ENCODE data around the gene DRG1.

GRCh38 chr22:31474743-31475142, 75.3 kb downstream of the DRG1 start:
- TF ChIP-seq, protein P1, sequence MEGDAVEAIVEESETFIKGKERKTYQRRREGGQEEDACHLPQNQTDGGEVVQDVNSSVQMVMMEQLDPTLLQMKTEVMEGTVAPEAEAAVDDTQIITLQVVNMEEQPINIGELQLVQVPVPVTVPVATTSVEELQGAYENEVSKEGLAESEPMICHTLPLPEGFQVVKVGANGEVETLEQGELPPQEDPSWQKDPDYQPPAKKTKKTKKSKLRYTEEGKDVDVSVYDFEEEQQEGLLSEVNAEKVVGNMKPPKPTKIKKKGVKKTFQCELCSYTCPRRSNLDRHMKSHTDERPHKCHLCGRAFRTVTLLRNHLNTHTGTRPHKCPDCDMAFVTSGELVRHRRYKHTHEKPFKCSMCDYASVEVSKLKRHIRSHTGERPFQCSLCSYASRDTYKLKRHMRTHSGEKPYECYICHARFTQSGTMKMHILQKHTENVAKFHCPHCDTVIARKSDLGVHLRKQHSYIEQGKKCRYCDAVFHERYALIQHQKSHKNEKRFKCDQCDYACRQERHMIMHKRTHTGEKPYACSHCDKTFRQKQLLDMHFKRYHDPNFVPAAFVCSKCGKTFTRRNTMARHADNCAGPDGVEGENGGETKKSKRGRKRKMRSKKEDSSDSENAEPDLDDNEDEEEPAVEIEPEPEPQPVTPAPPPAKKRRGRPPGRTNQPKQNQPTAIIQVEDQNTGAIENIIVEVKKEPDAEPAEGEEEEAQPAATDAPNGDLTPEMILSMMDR (conservative IDR thresholded peaks at IDR 0.05; ENCODE audit: low read depth, low read length) = no peak; the same call in 1 of the 2 replicates
- no peak for TF ChIP-seq EZH2 (IDR thresholded peaks at IDR 0.05; ENCODE audit: borderline replicate concordance, low read depth, low read length, poor library complexity, severe bottlenecking)

Data from A673 (cell line).